ENCODE results near the gene BST1. TPM values are rescaled to one million over a fixed set of nuclear protein-coding genes. Genes with fewer than 3 reads are reported as not detected.

Gene BST1
- total RNA-seq, 1 donor from 2014 or later: 0.58 TPM

- Mint-ChIP-seq H3K4me1 (peaks cover 11% of the 10 kb centered on the region), H3K27me3 (ENCODE audit: low read depth) (no peaks in the 10 kb centered on the region), H3K4me3 (no peak overlapping the region), H3K36me3 (no peaks in the 10 kb centered on the region), H3K9me3 (peaks cover 3% of the 10 kb centered on the region), H3K27ac (no peak overlapping the region)
- DNase-seq (ENCODE audit: low spot score in 2 of 2, unreplicated experiment in 2 of 2): no peak
- TF ChIP-seq CTCF (IDR thresholded peaks at IDR 0.05; ENCODE audit: unreplicated experiment): no peak
Observed at GRCh38 chr4:15704129-15704528, 1.3 kb downstream of the BST1 start.

- H3K36me3 Mint-ChIP-seq: no peaks in the 10 kb centered on the region
- no peaks in the 10 kb centered on the region for H3K9me3 Mint-ChIP-seq
- no peak overlapping the region for H3K4me3 Mint-ChIP-seq
- no peak for TF ChIP-seq CTCF (IDR thresholded peaks at IDR 0.05; ENCODE audit: unreplicated experiment)
- no peak for DNase-seq (ENCODE audit: low spot score in 2 of 2, unreplicated experiment in 2 of 2)
- H3K27ac Mint-ChIP-seq: no peak overlapping the region
- no peaks in the 10 kb centered on the region for H3K27me3 Mint-ChIP-seq (ENCODE audit: low read depth)
- peaks cover 11% of the 10 kb centered on the region for H3K4me1 Mint-ChIP-seq
Observed at GRCh38 chr4:15706646-15707362, 3.9 kb downstream of the BST1 start.

- TF ChIP-seq CTCF (IDR thresholded peaks at IDR 0.05; ENCODE audit: unreplicated experiment): no peak
- Mint-ChIP-seq H3K9me3 (no peaks in the 10 kb centered on the region), H3K36me3 (no peaks in the 10 kb centered on the region), H3K27ac (no peak overlapping the region), H3K4me3 (no peak overlapping the region), H3K27me3 (ENCODE audit: low read depth) (no peaks in the 10 kb centered on the region), H3K4me1 (peaks cover 11% of the 10 kb centered on the region)
- no peak for DNase-seq (ENCODE audit: low spot score in 2 of 2, unreplicated experiment in 2 of 2)
Observed at GRCh38 chr4:15707363-15707715, 4.5 kb downstream of the BST1 start.

GRCh38 chr4:15711762-15712161 lies 8.9 kb downstream of the BST1 start:
- DNase-seq (ENCODE audit: low spot score in 2 of 2, unreplicated experiment in 2 of 2): no peak
- H3K4me1 Mint-ChIP-seq: peaks cover 22% of the 10 kb centered on the region
- no peak overlapping the region for H3K4me3 Mint-ChIP-seq
- no peak for TF ChIP-seq CTCF (IDR thresholded peaks at IDR 0.05; ENCODE audit: unreplicated experiment)
- H3K9me3 Mint-ChIP-seq: no peaks in the 10 kb centered on the region
- no peaks in the 10 kb centered on the region for H3K36me3 Mint-ChIP-seq
- no peak overlapping the region for H3K27ac Mint-ChIP-seq
- H3K27me3 Mint-ChIP-seq (ENCODE audit: low read depth): no peaks in the 10 kb centered on the region

GRCh38 chr4:15712214-15712613 lies 9.3 kb downstream of the BST1 start:
- TF ChIP-seq CTCF (IDR thresholded peaks at IDR 0.05; ENCODE audit: unreplicated experiment): no peak

More at GRCh38 chr4:15712214-15712613, 9.3 kb downstream of the BST1 start:
- no peaks in the 10 kb centered on the region for H3K36me3 Mint-ChIP-seq
- H3K9me3 Mint-ChIP-seq: no peaks in the 10 kb centered on the region
- H3K4me1 Mint-ChIP-seq: peaks cover 26% of the 10 kb centered on the region
- DNase-seq (ENCODE audit: low spot score in 2 of 2, unreplicated experiment in 2 of 2): no peak
- H3K4me3 Mint-ChIP-seq: no peak overlapping the region
- no peaks in the 10 kb centered on the region for H3K27me3 Mint-ChIP-seq (ENCODE audit: low read depth)
- no peak overlapping the region for H3K27ac Mint-ChIP-seq

All from mesothelial cell of epicardium (in vitro differentiated cells).